HG02852 (cell line): ENCODE results near the gene THAP8.
A peak's percentile ranks its signal among the peaks of the same experiment; 100 is the strongest.

ENCODE experiments used
- ATAC-seq: cut with Tn5 transposase; IDR thresholded peaks from one replicate; pipeline ENCODE4 v1.9.1; 2021; ENCODE audit warnings: mild to moderate bottlenecking, moderate library complexity; ENCODE audit not compliant: unreplicated experiment

Gene THAP8

DNA sequence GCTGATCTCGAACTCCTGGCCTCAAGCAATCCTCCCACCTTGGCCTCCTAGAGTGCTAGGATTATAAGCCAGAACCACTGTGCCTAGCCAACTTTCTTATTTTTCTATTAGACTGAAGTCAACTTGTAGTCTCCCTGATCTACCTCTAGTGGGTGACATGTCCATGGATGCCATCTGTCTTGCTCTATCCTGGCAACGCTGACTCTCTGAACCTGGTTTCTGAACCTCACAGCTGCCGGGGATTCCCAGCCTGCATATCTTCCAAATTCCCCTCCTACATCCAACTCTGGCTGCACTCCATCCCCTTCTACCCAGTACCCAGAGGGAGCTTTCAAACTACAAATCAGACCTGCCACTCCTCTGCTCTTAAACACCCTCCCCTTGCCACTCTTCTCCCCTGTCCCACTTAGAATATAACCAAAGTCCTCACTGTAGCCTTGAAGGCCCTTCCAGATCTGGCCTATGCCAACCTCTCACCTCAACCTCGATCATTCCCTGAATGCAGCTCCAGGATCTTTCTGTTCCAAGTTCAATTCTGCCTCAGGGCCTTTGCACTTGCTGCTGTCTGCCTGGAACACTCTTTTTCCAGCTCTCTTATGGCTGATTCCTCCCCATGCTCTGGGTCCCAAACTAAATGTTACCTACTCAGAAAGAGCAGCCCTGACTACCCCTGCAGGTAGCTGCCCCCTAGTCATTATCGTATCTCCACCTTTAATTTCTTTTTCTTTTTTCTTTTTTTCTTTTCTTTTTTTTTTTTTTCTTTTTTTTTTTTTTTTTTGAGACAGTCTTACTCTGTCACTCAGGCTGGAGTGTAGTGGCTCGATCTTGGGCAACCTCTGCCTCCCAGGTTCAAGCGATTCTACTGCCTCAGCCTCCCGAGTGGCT is 23.6 kb downstream of the THAP8 start:
- ATAC-seq, result no peak

DNA sequence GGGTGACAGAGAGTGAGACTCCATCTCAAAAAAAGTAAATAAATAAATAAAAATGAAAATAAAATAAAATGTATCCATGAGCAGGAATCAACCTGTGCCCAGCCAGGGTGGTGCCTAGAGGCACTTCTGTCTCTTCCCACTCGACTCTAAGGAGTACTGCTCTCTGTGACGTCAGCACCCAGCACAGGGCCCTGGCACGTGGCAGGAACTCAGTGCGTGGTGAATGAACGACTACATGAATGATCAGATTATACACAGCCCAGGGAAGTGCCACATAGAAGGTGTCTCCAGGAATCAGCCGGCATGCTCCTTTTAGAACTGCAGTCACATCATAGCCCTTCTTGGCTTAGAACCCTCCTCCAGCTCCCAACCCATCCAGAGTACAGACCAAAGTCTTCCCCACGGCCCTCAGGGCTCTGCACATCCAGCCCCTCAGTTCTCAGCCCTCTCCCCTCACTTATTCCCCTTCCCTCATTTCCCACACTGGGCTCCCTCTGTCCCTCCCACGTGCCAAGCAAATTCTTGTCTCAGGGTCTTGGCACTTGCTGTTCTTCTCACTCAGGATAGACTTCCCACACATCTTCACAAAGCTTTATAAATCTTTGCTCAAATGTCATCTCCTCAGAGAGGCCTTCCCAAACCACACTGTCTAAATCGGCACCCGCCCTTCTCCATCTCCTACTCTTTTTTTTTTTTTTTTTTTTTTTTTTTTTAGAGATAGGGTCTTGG is 25.6 kb downstream of the THAP8 start:
- no peak for ATAC-seq

DNA sequence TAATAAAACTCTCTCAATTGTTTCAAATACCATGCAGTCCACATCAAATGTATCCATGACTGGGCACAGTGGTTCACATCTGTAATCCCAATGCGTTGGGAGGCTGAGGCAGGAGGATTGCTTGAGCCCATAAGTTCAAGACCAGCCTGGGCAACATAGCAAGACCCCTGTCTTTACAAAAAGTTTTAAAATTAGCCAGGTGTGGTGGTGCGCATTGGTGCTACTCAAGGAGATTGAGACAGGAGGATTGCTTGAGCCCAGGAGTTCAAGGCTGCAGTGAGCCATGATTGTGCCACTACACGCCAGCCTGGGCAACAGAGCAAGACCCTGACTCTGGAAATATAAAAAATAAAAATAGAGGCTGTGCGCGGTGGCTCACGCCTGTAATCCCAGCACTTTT is 26.4 kb downstream of the THAP8 start:
- ATAC-seq, result no peak

- no peak for ATAC-seq
These were observed 27.8 kb downstream of the THAP8 start for GRCh38 chr19:36026091-36026876.

DNA sequence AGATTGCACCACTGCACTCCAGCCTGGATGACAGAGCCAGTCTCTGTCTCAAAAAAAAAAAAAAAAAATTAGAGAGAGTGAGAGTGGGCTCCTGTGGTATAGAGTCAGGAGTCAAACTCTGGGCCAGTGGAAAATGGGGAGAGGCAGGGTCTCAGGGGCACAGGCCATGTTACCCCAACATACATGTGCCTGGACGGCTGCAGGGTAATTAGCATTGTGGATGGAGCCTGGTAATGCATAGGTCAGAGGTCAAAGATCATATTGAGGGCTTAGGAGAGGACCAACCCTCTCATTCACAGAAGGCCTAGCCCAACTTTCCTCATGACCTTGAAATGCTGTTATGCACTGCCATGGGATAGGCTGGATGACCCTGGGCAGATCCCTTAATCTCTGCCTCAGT is 28.5 kb downstream of the THAP8 start:
- no peak for ATAC-seq

DNA sequence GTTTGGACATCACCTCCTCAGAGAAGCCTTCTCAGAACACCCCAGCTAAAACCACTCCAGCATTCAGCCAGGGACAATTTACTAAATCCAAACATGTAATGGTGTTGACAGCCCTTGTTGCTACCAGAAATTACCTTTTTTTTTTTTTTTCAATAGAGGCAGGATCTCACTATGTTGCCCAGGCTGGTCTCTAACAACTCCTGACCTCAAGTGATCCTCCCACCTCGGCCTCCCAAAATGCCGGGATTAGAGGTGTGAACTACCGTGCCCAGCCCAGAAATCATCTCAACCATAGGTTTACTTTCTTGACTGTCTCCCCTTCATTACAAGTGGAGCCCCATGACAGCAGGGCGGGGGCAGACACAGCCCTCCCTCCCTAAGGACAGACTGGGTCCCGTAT is 30.7 kb downstream of the THAP8 start:
- no peak for ATAC-seq

DNA sequence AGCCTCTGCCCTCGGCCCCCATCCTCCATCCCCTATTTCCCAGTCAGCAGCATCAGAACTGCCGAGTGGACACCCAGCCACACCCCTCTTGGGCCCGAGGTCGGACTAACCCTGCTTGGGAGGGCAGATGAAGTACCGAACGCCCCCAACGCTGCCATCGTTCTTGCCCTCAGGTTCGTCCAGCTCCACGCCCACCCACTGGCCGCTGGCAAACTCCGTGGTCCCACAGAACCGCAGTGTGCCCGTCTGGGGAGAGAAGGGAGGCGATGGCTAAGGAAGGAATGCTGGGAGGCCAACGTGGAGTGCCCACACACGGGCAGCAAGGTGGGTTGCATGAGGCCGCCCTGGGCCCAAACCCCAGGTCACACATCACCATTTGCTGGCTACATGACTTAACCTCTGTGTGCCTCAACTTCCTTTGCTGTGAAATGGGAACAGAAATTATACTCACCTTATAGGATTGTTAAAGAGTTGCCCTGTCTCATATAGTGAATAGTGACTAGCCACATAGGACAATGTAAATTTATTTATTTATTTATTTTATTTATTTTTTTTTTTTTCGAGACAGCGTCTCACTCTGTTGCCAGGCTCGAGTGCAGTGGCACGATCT is 34.9 kb downstream of the THAP8 start:
- ATAC-seq, result no peak

- peak; percentile 96 for ATAC-seq
These were observed 39.8 kb downstream of the THAP8 start, which contains the start of gene ALKBH6 for GRCh38 chr19:36014012-36014924. ALKBH6 (minus strand) TSS chr19:36014213; CDS start chr19:36013397, 816 bp downstream.

DNA sequence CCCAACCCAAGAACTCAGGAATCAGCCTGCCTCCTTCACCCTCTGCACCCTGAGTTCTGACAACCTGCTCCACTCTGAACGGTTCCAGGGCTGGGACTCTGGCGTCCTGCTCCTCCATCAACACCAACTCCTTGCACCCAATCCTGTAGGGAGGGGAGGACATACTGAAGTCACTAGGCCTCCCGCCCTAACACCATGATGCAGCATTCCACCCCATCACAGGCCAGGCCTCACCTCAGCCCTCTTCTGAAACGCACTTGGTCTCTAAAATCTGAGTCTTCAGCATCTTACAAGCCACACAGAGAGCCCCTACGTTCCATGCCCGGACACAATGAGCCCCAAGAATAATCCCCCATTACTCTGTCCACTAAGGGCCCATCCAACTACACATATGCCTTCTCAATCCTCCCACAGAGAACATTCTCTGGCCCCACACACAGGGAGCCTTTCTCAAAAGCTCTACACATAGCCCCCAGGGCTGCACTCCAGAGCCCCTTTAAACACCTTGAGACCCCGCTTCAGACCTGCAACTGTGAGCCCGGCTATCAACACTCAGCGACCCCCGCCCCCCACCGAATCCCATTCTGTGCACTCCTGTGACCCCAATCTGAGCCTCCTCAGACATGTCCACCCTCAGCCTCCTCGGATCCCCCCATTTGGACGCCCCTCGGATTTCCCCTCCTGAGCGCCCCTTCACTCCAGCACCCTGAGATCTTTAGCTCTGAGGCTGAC is 40.6 kb downstream of the THAP8 start:
- peak; percentile 3 for ATAC-seq

- no peak for ATAC-seq
These were observed 43.7 kb downstream of the THAP8 start for GRCh38 chr19:36010402-36010801.

DNA sequence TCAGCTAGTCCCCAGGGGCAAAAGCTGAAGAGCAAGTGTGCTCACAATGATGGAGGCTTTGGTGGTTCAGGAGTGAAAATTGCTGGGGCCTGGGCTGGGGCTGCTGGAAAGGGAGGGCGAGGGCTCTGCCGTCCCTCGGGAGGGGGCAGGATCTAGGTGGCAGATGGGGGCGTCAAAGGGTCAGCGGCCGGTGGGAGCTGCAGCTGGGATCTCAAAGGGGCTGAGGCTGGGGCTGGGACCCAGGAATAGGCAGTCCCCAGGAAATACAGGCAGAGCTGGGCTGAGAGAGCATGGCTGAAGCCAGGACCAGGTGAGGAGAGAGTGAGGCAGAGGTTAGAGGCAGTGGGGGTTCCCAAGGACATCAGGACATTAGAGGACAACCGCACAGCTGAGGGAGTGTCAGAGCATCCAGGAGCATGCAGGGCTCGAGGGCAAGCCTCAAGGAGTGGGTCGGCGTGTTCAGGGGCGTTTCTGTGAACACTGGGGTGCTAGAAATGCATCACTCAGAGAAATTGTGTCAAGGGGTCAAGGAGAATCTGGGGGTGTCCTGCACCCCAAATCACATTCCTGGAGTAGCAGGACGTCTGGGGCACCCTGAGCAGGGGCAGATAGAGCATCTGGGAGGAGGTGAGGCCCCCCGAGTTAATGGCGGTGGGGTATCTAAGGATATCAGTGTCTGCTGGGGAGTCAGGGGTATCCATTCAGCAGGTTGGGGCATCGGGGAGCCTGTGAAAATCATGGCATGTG is 44.3 kb downstream of the THAP8 start:
- no peak for ATAC-seq

- ATAC-seq, result no peak
These were observed 44.9 kb downstream of the THAP8 start for GRCh38 chr19:36009220-36009619.

- ATAC-seq, result no peak
These were observed 45.6 kb downstream of the THAP8 start, which contains the start of gene SYNE4 for GRCh38 chr19:36008336-36008978. SYNE4 (minus strand) TSS chr19:36008813; CDS start chr19:36008681, 132 bp downstream.

DNA sequence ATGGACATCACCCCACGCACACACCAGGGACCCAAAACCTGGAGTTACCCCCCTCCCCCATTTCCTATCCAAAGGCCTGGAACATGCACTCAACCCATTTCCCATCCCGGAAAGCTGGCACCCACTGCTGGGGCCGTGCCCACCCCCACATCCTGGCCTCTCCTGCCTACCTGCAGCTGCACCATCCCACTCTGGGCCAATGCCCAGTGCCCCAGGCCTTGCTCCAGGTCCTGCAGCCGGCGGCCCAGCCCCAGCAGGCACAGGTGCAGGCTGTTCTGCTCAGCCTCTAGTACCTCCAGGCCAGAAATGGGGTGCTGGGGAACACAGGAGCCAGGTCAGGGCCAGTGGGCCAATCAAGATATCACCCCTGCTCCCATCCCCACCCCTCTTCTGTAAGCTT is 47.1 kb downstream of the THAP8 start:
- no peak for ATAC-seq

GRCh38 chr19:36003284-36003683 is 50.8 kb downstream of the THAP8 start:
- ATAC-seq, result no peak

DNA sequence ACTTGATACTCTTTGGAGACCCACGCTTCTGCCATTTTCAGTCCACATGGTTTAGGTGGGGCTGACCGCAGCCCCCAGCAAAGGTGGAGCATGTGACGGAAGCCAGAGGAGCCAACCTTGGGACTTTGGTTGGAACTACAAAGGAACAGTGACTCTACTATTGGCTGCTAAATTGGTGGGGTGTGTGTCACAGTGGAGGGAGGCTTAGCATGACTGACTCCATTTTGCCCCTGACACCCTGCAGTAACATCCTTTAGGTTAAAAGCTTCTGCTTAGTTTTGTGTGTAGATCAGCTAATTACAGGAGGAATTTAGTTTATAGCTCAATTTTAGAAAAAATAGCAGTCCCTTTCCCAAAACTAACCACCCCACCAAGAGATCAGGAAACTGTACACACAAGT is 52.5 kb downstream of the THAP8 start:
- no peak for ATAC-seq

- no peak for ATAC-seq
These were observed 57.3 kb downstream of the THAP8 start for GRCh38 chr19:35996777-35997176.
